ENCODE data around the gene MBD6.

The MBD6 gene

GRCh38 chr12:57487597-57488401 is 34.8 kb upstream of the MBD6 start, which contains the start of gene MARS1:
TSS of gene MARS1 (plus strand) at chr12:57488068. CDS start at chr12:57488091, 23 bp downstream.
- Histone ChIP-seq H3K27ac (ENCODE audit: low read depth, low read length) (peak within 1 kb of the TSS; percentile 51), H3K4me2 (ENCODE audit: low read depth, low read length, poor library complexity, severe bottlenecking) (peak within 1 kb of the TSS; percentile 81), H3K9me2 (replicated peaks; ENCODE audit: insufficient read depth, low read length) (no peaks in the 10 kb centered on the region), H2AFZ (ENCODE audit: low read depth, low read length, severe bottlenecking) (peak within 1 kb of the TSS; percentile 75), H3K27me3 (ENCODE audit: low read length) (no peaks in the 10 kb centered on the region), H3K9me3 (ENCODE audit: insufficient read depth, low read length) (no peaks in the 10 kb centered on the region), H3K9ac (ENCODE audit: low read length) (peak within 1 kb of the TSS; percentile 82), H3K36me3 (ENCODE audit: low read length) (peaks cover 14% of the 10 kb centered on the region), H3K4me3 (ENCODE audit: insufficient read depth, low read length, poor library complexity, severe bottlenecking) (peak within 1 kb of the TSS; percentile 78), H3F3A (ENCODE audit: insufficient read depth) (0 out of 2 replicates have a peak, but pooled peaks cover 3% of the 10 kb centered on the region), H4K20me1 (ENCODE audit: low read depth, low read length) (no peaks in the 10 kb centered on the region), H3K79me2 (ENCODE audit: insufficient read depth, low read length) (peaks cover 30% of the 10 kb centered on the region)
- no peak for TF ChIP-seq EZH2phosphoT487 (conservative IDR thresholded peaks at IDR 0.05; ENCODE audit: low read length)
- TF ChIP-seq CTCF (IDR thresholded peaks at IDR 0.05; ENCODE audit: insufficient read depth, low read length, poor library complexity, severe bottlenecking), result peak; percentile 24

GRCh38 chr12:57488402-57489156 is 34.0 kb upstream of the MBD6 start:
- Histone ChIP-seq H3K36me3 (ENCODE audit: low read length) (peaks cover 16% of the 10 kb centered on the region), H3K27me3 (ENCODE audit: low read length) (no peaks in the 10 kb centered on the region), H3K9me3 (ENCODE audit: insufficient read depth, low read length) (no peaks in the 10 kb centered on the region), H3K4me2 (ENCODE audit: low read depth, low read length, poor library complexity, severe bottlenecking) (peak overlapping the region; percentile 81), H3K9me2 (replicated peaks; ENCODE audit: insufficient read depth, low read length) (no peaks in the 10 kb centered on the region), H3K4me3 (ENCODE audit: insufficient read depth, low read length, poor library complexity, severe bottlenecking) (peak overlapping the region; percentile 78), H3F3A (ENCODE audit: insufficient read depth) (0 out of 2 replicates have a peak, but pooled peaks cover 5% of the 10 kb centered on the region), H4K20me1 (ENCODE audit: low read depth, low read length) (no peaks in the 10 kb centered on the region), H3K9ac (ENCODE audit: low read length) (peak overlapping the region; percentile 82), H3K27ac (ENCODE audit: low read depth, low read length) (peak overlapping the region; percentile 51), H3K79me2 (ENCODE audit: insufficient read depth, low read length) (peaks cover 30% of the 10 kb centered on the region), H2AFZ (ENCODE audit: low read depth, low read length, severe bottlenecking) (no peak overlapping the region)
- TF ChIP-seq EZH2phosphoT487 (conservative IDR thresholded peaks at IDR 0.05; ENCODE audit: low read length) (no peak), CTCF (IDR thresholded peaks at IDR 0.05; ENCODE audit: insufficient read depth, low read length, poor library complexity, severe bottlenecking) (no peak)

GRCh38 chr12:57489157-57489641 is 33.4 kb upstream of the MBD6 start:
- no peak for TF ChIP-seq EZH2phosphoT487 (conservative IDR thresholded peaks at IDR 0.05; ENCODE audit: low read length)
- peaks cover 30% of the 10 kb centered on the region for H3K79me2 ChIP-seq (ENCODE audit: insufficient read depth, low read length)
- H3K27ac ChIP-seq (ENCODE audit: low read depth, low read length), result no peak overlapping the region
- no peaks in the 10 kb centered on the region for H3K27me3 ChIP-seq (ENCODE audit: low read length)
- no peaks in the 10 kb centered on the region for H3K9me3 ChIP-seq (ENCODE audit: insufficient read depth, low read length)
- H3K9ac ChIP-seq (ENCODE audit: low read length), result peak overlapping the region; percentile 82
- H3K4me3 ChIP-seq (ENCODE audit: insufficient read depth, low read length, poor library complexity, severe bottlenecking), result peak overlapping the region; percentile 78
- H3K4me2 ChIP-seq (ENCODE audit: low read depth, low read length, poor library complexity, severe bottlenecking), result peak overlapping the region; percentile 81
- H3K36me3 ChIP-seq (ENCODE audit: low read length), result peaks cover 16% of the 10 kb centered on the region
- H3F3A ChIP-seq (ENCODE audit: insufficient read depth), result 0 out of 2 replicates have a peak, but pooled peaks cover 5% of the 10 kb centered on the region
- no peaks in the 10 kb centered on the region for H3K9me2 ChIP-seq (replicated peaks; ENCODE audit: insufficient read depth, low read length)
- H2AFZ ChIP-seq (ENCODE audit: low read depth, low read length, severe bottlenecking), result no peak overlapping the region
- H4K20me1 ChIP-seq (ENCODE audit: low read depth, low read length), result no peaks in the 10 kb centered on the region

All from SU-DHL-6 (cell line).